Fibroblast of the aortic adventitia (primary cell): ENCODE results near the gene NAV2. TPM values are rescaled to one million over a fixed set of nuclear protein-coding genes. Genes with fewer than 3 reads are reported as not detected.

Experiments used
- DNase-seq: peaks from one replicate; pipeline ENCODE4 v3.0.0-alpha.2; 2010; ENCODE audit warnings: low read depth
- H3K4me3 ChIP-seq: 2 replicates; pipeline ENCODE4 v1.5.1; 2011; ENCODE audit warnings: low read depth, mild to moderate bottlenecking, control low read depth, low read length, moderate library complexity
- CTCF ChIP-seq: IDR thresholded peaks from 2 replicates; pipeline ENCODE4 v1.5.1; 2011; ENCODE audit warnings: mild to moderate bottlenecking, low read length, control low read depth, inconsistent platforms; ENCODE audit not compliant: insufficient read depth
- total RNA-seq: library from RNA; depleted of rRNA; stranded (reverse); fragments of >200 nt; gene quantifications from 2 replicates; pipeline ENCODE4 v1.2.3, GENCODE V29; 2012; ENCODE audit warnings: low replicate concordance

The NAV2 gene
- total RNA-seq, 1 donor, result 44.6 TPM

- no peak for TF ChIP-seq CTCF
- H3K4me3 ChIP-seq, result no peak overlapping the region
- DNase-seq, result no peak
Measured at GRCh38 chr11:19806251-19806650, 93.6 kb downstream of the NAV2 start.

- H3K4me3 ChIP-seq, result no peak overlapping the region
- peak; percentile 46 for TF ChIP-seq CTCF
- peak; percentile 29 for DNase-seq
Measured at GRCh38 chr11:19808076-19808911, 95.7 kb downstream of the NAV2 start.

- H3K4me3 ChIP-seq, result no peak overlapping the region
- no peak for TF ChIP-seq CTCF
- no peak for DNase-seq
Measured at GRCh38 chr11:19810852-19811251, 98.2 kb downstream of the NAV2 start.

GRCh38 chr11:19811380-19811779, 98.7 kb downstream of the NAV2 start:
- TF ChIP-seq CTCF, result no peak
- DNase-seq, result no peak
- no peak overlapping the region for H3K4me3 ChIP-seq

- no peak for TF ChIP-seq CTCF
- no peak overlapping the region for H3K4me3 ChIP-seq
- no peak for DNase-seq
Measured at GRCh38 chr11:19812096-19812495, 99.5 kb downstream of the NAV2 start.

- TF ChIP-seq CTCF, result no peak
- H3K4me3 ChIP-seq, result no peak overlapping the region
- DNase-seq, result peak; percentile 57
Measured at GRCh38 chr11:19812710-19813109, 100.1 kb downstream of the NAV2 start.
